ENCODE measurements around the gene SMYD3.

The SMYD3 gene

GRCh38 chr1:246530482-246530881 lies 23.4 kb upstream of the SMYD3 start:
- DNase-seq = no peak
- no peak overlapping the region for H2AFZ ChIP-seq (ENCODE audit: low read depth, low read length)
- H2BK12ac ChIP-seq (ENCODE audit: low read length in 2 of 2) = no peak overlapping the region
- no peak overlapping the region for H3K9ac ChIP-seq (ENCODE audit: low read length)
- H4K91ac ChIP-seq (ENCODE audit: low read length) = no peak overlapping the region
- peaks cover 20 to 24% of the 10 kb centered on the region in 2 experiments for H3K27me3 ChIP-seq (ENCODE audit: control insufficient read depth in 1 of 2, insufficient read depth in 1 of 2, low read length in 2 of 2)
- H3K4ac ChIP-seq (ENCODE audit: low read depth in 1 of 2, low read length in 2 of 2) = no peak overlapping the region
- H4K8ac ChIP-seq (ENCODE audit: low read length) = no peak overlapping the region
- H3K27ac ChIP-seq (ENCODE audit: low read length, poor library complexity, severe bottlenecking) = no peak overlapping the region
- no peak overlapping the region for H3K14ac ChIP-seq (ENCODE audit: low read length in 2 of 2)
- no peaks in the 10 kb centered on the region for H3K4me1 ChIP-seq (ENCODE audit: control insufficient read depth, insufficient read depth, low read depth, low read length)
- no peak overlapping the region for H3K4me3 ChIP-seq (ENCODE audit: insufficient read depth in 1 of 2, low read depth in 1 of 2, low read length in 2 of 2)
- no peak overlapping the region for H2AK5ac ChIP-seq (ENCODE audit: low read length, severe bottlenecking)
- H3K79me1 ChIP-seq (replicated peaks; ENCODE audit: low read length, poor library complexity, severe bottlenecking) = no peaks in the 10 kb centered on the region
- peaks cover 19% of the 10 kb centered on the region for H3K9me3 ChIP-seq (ENCODE audit: control insufficient read depth, low read length)
- H3K36me3 ChIP-seq (ENCODE audit: control insufficient read depth in 1 of 2, insufficient read depth in 2 of 2, low read depth in 1 of 2, low read length in 2 of 2) = no peaks in the 10 kb centered on the region
- H3K18ac ChIP-seq (ENCODE audit: low read depth in 1 of 2, low read length in 2 of 2) = no peak overlapping the region
- 61% methylated on average over 2 of the region's 2 CpGs for WGBS
- no peak overlapping the region for H3K4me2 ChIP-seq (ENCODE audit: low read length, poor library complexity, severe bottlenecking)
- no peak overlapping the region for H2BK15ac ChIP-seq (ENCODE audit: low read depth, poor library complexity, severe bottlenecking)
- no peak overlapping the region for H2BK120ac ChIP-seq (ENCODE audit: low read depth, low read length)
- no peak overlapping the region for H3K23ac ChIP-seq (ENCODE audit: low read length in 2 of 2)
- no peak overlapping the region for H2BK5ac ChIP-seq (ENCODE audit: low read depth, low read length, poor library complexity, severe bottlenecking)

- Histone ChIP-seq H3K23ac (ENCODE audit: low read length in 2 of 2) (no peak overlapping the region), H3K4me2 (ENCODE audit: low read length, poor library complexity, severe bottlenecking) (no peak overlapping the region), H4K91ac (ENCODE audit: low read length) (no peak overlapping the region), H3K4me3 (ENCODE audit: insufficient read depth in 1 of 2, low read depth in 1 of 2, low read length in 2 of 2) (no peak overlapping the region), H3K18ac (ENCODE audit: low read depth in 1 of 2, low read length in 2 of 2) (no peak overlapping the region), H2BK5ac (ENCODE audit: low read depth, low read length, poor library complexity, severe bottlenecking) (no peak overlapping the region), H3K9me3 (ENCODE audit: control insufficient read depth, low read length) (peaks cover 19% of the 10 kb centered on the region), H3K4me1 (ENCODE audit: control insufficient read depth, insufficient read depth, low read depth, low read length) (no peaks in the 10 kb centered on the region), H3K4ac (ENCODE audit: low read depth in 1 of 2, low read length in 2 of 2) (no peak overlapping the region), H3K9ac (ENCODE audit: low read length) (no peak overlapping the region), H3K27ac (ENCODE audit: low read length, poor library complexity, severe bottlenecking) (no peak overlapping the region), H2AFZ (ENCODE audit: low read depth, low read length) (no peak overlapping the region), H4K8ac (ENCODE audit: low read length) (no peak overlapping the region), H2BK12ac (ENCODE audit: low read length in 2 of 2) (no peak overlapping the region), H3K14ac (ENCODE audit: low read length in 2 of 2) (no peak overlapping the region), H2BK15ac (ENCODE audit: low read depth, poor library complexity, severe bottlenecking) (no peak overlapping the region), H2BK120ac (ENCODE audit: low read depth, low read length) (no peak overlapping the region), H3K27me3 (ENCODE audit: control insufficient read depth in 1 of 2, insufficient read depth in 1 of 2, low read length in 2 of 2) (peaks cover 16 to 18% of the 10 kb centered on the region in 2 experiments), H3K79me1 (replicated peaks; ENCODE audit: low read length, poor library complexity, severe bottlenecking) (no peaks in the 10 kb centered on the region), H3K36me3 (ENCODE audit: control insufficient read depth in 1 of 2, insufficient read depth in 2 of 2, low read depth in 1 of 2, low read length in 2 of 2) (no peaks in the 10 kb centered on the region), H2AK5ac (ENCODE audit: low read length, severe bottlenecking) (no peak overlapping the region)
- 76% methylated on average over 6 of the region's 8 CpGs for WGBS
- no peak for DNase-seq
Observed at GRCh38 chr1:246528933-246529731, 22.1 kb upstream of the SMYD3 start.

- H2AK5ac ChIP-seq (ENCODE audit: low read length, severe bottlenecking) = no peak overlapping the region
- peaks cover 8% of the 10 kb centered on the region in 2 experiments for H3K27me3 ChIP-seq (ENCODE audit: control insufficient read depth in 1 of 2, insufficient read depth in 1 of 2, low read length in 2 of 2)
- H4K91ac ChIP-seq (ENCODE audit: low read length) = no peak overlapping the region
- H3K9ac ChIP-seq (ENCODE audit: low read length) = no peak overlapping the region
- no peaks in the 10 kb centered on the region for H3K79me1 ChIP-seq (replicated peaks; ENCODE audit: low read length, poor library complexity, severe bottlenecking)
- no peak overlapping the region for H3K4me2 ChIP-seq (ENCODE audit: low read length, poor library complexity, severe bottlenecking)
- H3K14ac ChIP-seq (ENCODE audit: low read length in 2 of 2) = peak overlapping the region in 1 of 2 experiments; percentile 62
- peak overlapping the region in 1 of 2 experiments; percentile 23 for H2BK12ac ChIP-seq (ENCODE audit: low read length in 2 of 2)
- no peak overlapping the region for H3K4me3 ChIP-seq (ENCODE audit: insufficient read depth in 1 of 2, low read depth in 1 of 2, low read length in 2 of 2)
- H3K18ac ChIP-seq (ENCODE audit: low read depth in 1 of 2, low read length in 2 of 2) = no peak overlapping the region
- no peak overlapping the region for H2BK15ac ChIP-seq (ENCODE audit: low read depth, poor library complexity, severe bottlenecking)
- DNase-seq = no peak
- no peaks in the 10 kb centered on the region for H3K4me1 ChIP-seq (ENCODE audit: control insufficient read depth, insufficient read depth, low read depth, low read length)
- WGBS = 57% methylated on average over 4 of the region's 5 CpGs
- no peaks in the 10 kb centered on the region for H3K36me3 ChIP-seq (ENCODE audit: control insufficient read depth in 1 of 2, insufficient read depth in 2 of 2, low read depth in 1 of 2, low read length in 2 of 2)
- no peak overlapping the region for H2BK5ac ChIP-seq (ENCODE audit: low read depth, low read length, poor library complexity, severe bottlenecking)
- H4K8ac ChIP-seq (ENCODE audit: low read length) = no peak overlapping the region
- no peak overlapping the region for H2BK120ac ChIP-seq (ENCODE audit: low read depth, low read length)
- peak overlapping the region in 1 of 2 experiments; percentile 30 for H3K23ac ChIP-seq (ENCODE audit: low read length in 2 of 2)
- H3K9me3 ChIP-seq (ENCODE audit: control insufficient read depth, low read length) = peaks cover 18% of the 10 kb centered on the region
- no peak overlapping the region for H3K27ac ChIP-seq (ENCODE audit: low read length, poor library complexity, severe bottlenecking)
- H3K4ac ChIP-seq (ENCODE audit: low read depth in 1 of 2, low read length in 2 of 2) = no peak overlapping the region
- H2AFZ ChIP-seq (ENCODE audit: low read depth, low read length) = no peak overlapping the region
Observed at GRCh38 chr1:246527402-246528088, 20.5 kb upstream of the SMYD3 start.

- no peak overlapping the region for H2BK15ac ChIP-seq (ENCODE audit: low read depth, poor library complexity, severe bottlenecking)
- peak overlapping the region; percentile 7 for H4K8ac ChIP-seq (ENCODE audit: low read length)
- H3K9me3 ChIP-seq (ENCODE audit: control insufficient read depth, low read length) = peaks cover 14% of the 10 kb centered on the region
- DNase-seq = no peak
- no peaks in the 10 kb centered on the region for H3K36me3 ChIP-seq (ENCODE audit: control insufficient read depth in 1 of 2, insufficient read depth in 2 of 2, low read depth in 1 of 2, low read length in 2 of 2)
- H3K23ac ChIP-seq (ENCODE audit: low read length in 2 of 2) = no peak overlapping the region
- no peak overlapping the region for H3K4ac ChIP-seq (ENCODE audit: low read depth in 1 of 2, low read length in 2 of 2)
- H2BK12ac ChIP-seq (ENCODE audit: low read length in 2 of 2) = no peak overlapping the region
- H3K4me2 ChIP-seq (ENCODE audit: low read length, poor library complexity, severe bottlenecking) = no peak overlapping the region
- H3K4me1 ChIP-seq (ENCODE audit: control insufficient read depth, insufficient read depth, low read depth, low read length) = no peaks in the 10 kb centered on the region
- H4K91ac ChIP-seq (ENCODE audit: low read length) = no peak overlapping the region
- no peak overlapping the region for H3K9ac ChIP-seq (ENCODE audit: low read length)
- no peak overlapping the region for H2BK120ac ChIP-seq (ENCODE audit: low read depth, low read length)
- 74% methylated on average over 7 of the region's 7 CpGs for WGBS
- peaks cover 5 to 6% of the 10 kb centered on the region in 2 experiments for H3K27me3 ChIP-seq (ENCODE audit: control insufficient read depth in 1 of 2, insufficient read depth in 1 of 2, low read length in 2 of 2)
- H2AFZ ChIP-seq (ENCODE audit: low read depth, low read length) = no peak overlapping the region
- no peak overlapping the region for H2AK5ac ChIP-seq (ENCODE audit: low read length, severe bottlenecking)
- H3K79me1 ChIP-seq (replicated peaks; ENCODE audit: low read length, poor library complexity, severe bottlenecking) = no peaks in the 10 kb centered on the region
- no peak overlapping the region for H3K14ac ChIP-seq (ENCODE audit: low read length in 2 of 2)
- H3K4me3 ChIP-seq (ENCODE audit: insufficient read depth in 1 of 2, low read depth in 1 of 2, low read length in 2 of 2) = no peak overlapping the region
- H2BK5ac ChIP-seq (ENCODE audit: low read depth, low read length, poor library complexity, severe bottlenecking) = no peak overlapping the region
- H3K27ac ChIP-seq (ENCODE audit: low read length, poor library complexity, severe bottlenecking) = no peak overlapping the region
- H3K18ac ChIP-seq (ENCODE audit: low read depth in 1 of 2, low read length in 2 of 2) = no peak overlapping the region
Observed at GRCh38 chr1:246526915-246527314, 19.8 kb upstream of the SMYD3 start.
